ENCODE data around the gene HNRNPA1. TPM values are rescaled to one million over a fixed set of nuclear protein-coding genes. Genes with fewer than 3 reads are reported as not detected.
A peak's percentile ranks its signal among the peaks of the same experiment; 100 is the strongest.

HNRNPA1 gene
- total and polyA plus RNA-seq, 2 donors (not counting 1 experiment from before 2014, with no cell fraction given): 311 to 1,057 TPM

DNA sequence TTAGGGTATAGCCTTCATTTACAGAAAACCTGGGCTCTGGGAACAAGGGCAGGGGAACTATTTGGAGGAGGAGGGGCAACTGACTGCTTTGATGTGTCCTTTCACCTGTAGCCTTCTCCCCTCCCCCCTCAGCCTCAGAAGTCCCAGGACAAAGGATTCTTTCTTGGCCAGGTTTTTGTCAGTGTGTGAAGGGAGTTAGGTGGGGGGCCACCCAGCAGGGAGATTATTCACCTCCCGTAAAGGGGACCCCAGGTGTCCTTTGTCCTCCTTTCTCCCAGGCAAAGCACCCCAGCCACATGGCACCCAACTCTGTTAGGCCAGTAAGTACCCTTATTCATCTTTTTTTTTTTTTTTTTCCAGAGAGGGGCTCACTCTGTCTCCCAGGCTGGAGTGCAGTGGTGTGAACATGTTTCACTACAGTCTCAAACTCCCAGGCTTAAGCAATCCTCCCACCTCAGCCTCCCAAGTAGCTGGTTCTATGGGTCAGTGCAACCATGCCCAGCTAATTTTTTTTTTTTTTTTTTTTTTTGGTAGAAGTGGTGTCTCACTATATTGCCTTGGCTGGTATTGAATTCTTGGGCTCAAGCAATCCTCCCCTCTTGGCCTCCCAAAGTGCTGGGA, 21.0 kb downstream of the HNRNPA1 start:
- H4K20me1 ChIP-seq (ENCODE audit: control insufficient read depth, extremely low read depth, insufficient read depth, low read length): no peaks in the 10 kb centered on the region
- no peaks in the 10 kb centered on the region for H3K79me2 ChIP-seq (ENCODE audit: control insufficient read depth, insufficient read depth, low read length)
- H3K4me3 ChIP-seq (replicated peaks in 1 of 4; ENCODE audit: control extremely low read depth in 1 of 4, insufficient read depth in 1 of 4, low read depth in 3 of 4, low read length in 4 of 4): no peak overlapping the region
- no peaks in the 10 kb centered on the region for H3K9me3 ChIP-seq (ENCODE audit: control insufficient read depth, insufficient read depth, low read depth, low read length)
- H3K27me3 ChIP-seq (ENCODE audit: control insufficient read depth, insufficient read depth, low read length): peaks cover 38% of the 10 kb centered on the region
- TF ChIP-seq EZH2 (IDR thresholded peaks at IDR 0.05; ENCODE audit: low read length, missing control alignments): no peak
- TF ChIP-seq, protein P1, sequence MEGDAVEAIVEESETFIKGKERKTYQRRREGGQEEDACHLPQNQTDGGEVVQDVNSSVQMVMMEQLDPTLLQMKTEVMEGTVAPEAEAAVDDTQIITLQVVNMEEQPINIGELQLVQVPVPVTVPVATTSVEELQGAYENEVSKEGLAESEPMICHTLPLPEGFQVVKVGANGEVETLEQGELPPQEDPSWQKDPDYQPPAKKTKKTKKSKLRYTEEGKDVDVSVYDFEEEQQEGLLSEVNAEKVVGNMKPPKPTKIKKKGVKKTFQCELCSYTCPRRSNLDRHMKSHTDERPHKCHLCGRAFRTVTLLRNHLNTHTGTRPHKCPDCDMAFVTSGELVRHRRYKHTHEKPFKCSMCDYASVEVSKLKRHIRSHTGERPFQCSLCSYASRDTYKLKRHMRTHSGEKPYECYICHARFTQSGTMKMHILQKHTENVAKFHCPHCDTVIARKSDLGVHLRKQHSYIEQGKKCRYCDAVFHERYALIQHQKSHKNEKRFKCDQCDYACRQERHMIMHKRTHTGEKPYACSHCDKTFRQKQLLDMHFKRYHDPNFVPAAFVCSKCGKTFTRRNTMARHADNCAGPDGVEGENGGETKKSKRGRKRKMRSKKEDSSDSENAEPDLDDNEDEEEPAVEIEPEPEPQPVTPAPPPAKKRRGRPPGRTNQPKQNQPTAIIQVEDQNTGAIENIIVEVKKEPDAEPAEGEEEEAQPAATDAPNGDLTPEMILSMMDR (conservative IDR thresholded peaks at IDR 0.05 in 1 of 2, IDR thresholded peaks at IDR 0.05 in 1 of 2; ENCODE audit: low read depth in 1 of 2, low read length in 2 of 2): no peak
- no peak overlapping the region for H3K4me2 ChIP-seq (ENCODE audit: extremely low read depth, insufficient read depth, low read length)
- no peaks in the 10 kb centered on the region for H3K36me3 ChIP-seq (ENCODE audit: control insufficient read depth, insufficient read depth, low read length)
- H3K27ac ChIP-seq (ENCODE audit: insufficient read depth, low read length): no peak overlapping the region
- H2AFZ ChIP-seq (ENCODE audit: low read length): no peak overlapping the region
- H3K4me1 ChIP-seq (ENCODE audit: control insufficient read depth, extremely low read depth, insufficient read depth, low read length): peaks cover 16% of the 10 kb centered on the region
- no peak overlapping the region for H3K9ac ChIP-seq (ENCODE audit: insufficient read depth, low read length)
- DNase-seq (ENCODE audit: low read depth in 2 of 2): no peak

DNA sequence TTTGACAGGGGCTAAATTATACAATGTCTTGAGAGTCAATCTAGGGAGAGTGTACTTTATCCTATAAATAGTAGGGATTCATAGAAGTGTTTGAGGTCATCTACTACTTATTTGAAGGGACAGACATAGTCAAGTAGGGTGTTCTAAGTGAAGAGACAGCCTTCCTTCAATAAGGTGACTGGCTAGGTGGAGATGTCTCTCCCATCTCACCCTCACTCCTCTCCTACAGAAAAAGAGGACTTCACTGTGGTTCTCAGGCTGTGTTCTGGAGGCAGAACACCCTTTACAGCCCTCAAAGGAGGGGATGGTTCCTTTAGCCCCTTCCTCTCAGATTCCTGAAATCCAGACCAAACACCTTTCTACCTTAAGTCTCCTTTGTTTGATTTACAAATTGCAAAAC, 23.1 kb downstream of the HNRNPA1 start:
- DNase-seq (ENCODE audit: low read depth in 2 of 2): no peak
- Histone ChIP-seq H2AFZ (ENCODE audit: low read length) (no peak overlapping the region), H3K27ac (ENCODE audit: insufficient read depth, low read length) (no peak overlapping the region), H3K4me3 (replicated peaks in 1 of 4; ENCODE audit: control extremely low read depth in 1 of 4, insufficient read depth in 1 of 4, low read depth in 3 of 4, low read length in 4 of 4) (no peak overlapping the region), H3K4me1 (ENCODE audit: control insufficient read depth, extremely low read depth, insufficient read depth, low read length) (peaks cover 16% of the 10 kb centered on the region), H3K9me3 (ENCODE audit: control insufficient read depth, insufficient read depth, low read depth, low read length) (no peaks in the 10 kb centered on the region), H4K20me1 (ENCODE audit: control insufficient read depth, extremely low read depth, insufficient read depth, low read length) (no peaks in the 10 kb centered on the region), H3K4me2 (ENCODE audit: extremely low read depth, insufficient read depth, low read length) (no peak overlapping the region), H3K9ac (ENCODE audit: insufficient read depth, low read length) (no peak overlapping the region), H3K27me3 (ENCODE audit: control insufficient read depth, insufficient read depth, low read length) (peaks cover 33% of the 10 kb centered on the region), H3K36me3 (ENCODE audit: control insufficient read depth, insufficient read depth, low read length) (no peaks in the 10 kb centered on the region), H3K79me2 (ENCODE audit: control insufficient read depth, insufficient read depth, low read length) (no peaks in the 10 kb centered on the region)
- TF ChIP-seq, protein P1 (conservative IDR thresholded peaks at IDR 0.05 in 1 of 2, IDR thresholded peaks at IDR 0.05 in 1 of 2; ENCODE audit: low read depth in 1 of 2, low read length in 2 of 2): no peak
- TF ChIP-seq EZH2 (IDR thresholded peaks at IDR 0.05; ENCODE audit: low read length, missing control alignments): no peak

DNA sequence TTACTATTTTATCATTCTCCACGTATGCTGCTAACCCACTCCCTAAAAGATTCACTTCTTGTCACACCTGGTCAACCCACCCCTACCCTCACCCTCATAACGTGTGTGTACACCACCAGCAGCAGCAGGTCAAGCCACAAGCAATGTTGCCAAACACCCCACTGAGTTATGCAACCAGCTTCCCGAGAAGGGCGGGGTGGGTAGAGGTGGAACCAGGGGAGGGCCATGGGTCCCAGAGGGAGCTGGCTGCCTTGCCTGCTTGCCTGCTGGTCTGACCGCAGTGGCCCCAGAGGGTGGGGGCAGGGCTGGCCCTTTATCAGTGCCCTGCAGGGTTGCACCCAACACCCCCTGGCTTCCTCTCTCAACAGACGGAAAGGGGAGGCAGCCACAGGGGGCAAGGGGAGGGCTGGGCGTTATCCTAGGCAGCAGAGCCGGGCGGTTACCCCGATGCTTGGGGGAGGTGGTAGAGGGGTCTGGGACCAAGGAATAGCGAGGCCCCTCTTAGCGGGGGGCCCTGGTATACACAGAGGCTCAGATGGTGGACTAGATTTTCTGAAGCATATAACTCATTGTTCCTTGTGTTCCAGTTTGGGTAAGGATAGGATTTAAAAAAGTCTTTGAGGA, 23.8 kb downstream of the HNRNPA1 start:
- Histone ChIP-seq H3K4me2 (ENCODE audit: extremely low read depth, insufficient read depth, low read length) (no peak overlapping the region), H2AFZ (ENCODE audit: low read length) (no peak overlapping the region), H3K79me2 (ENCODE audit: control insufficient read depth, insufficient read depth, low read length) (no peaks in the 10 kb centered on the region), H4K20me1 (ENCODE audit: control insufficient read depth, extremely low read depth, insufficient read depth, low read length) (no peaks in the 10 kb centered on the region), H3K4me1 (ENCODE audit: control insufficient read depth, extremely low read depth, insufficient read depth, low read length) (peaks cover 16% of the 10 kb centered on the region), H3K9me3 (ENCODE audit: control insufficient read depth, insufficient read depth, low read depth, low read length) (no peaks in the 10 kb centered on the region), H3K27ac (ENCODE audit: insufficient read depth, low read length) (no peak overlapping the region), H3K4me3 (replicated peaks in 1 of 4; ENCODE audit: control extremely low read depth in 1 of 4, insufficient read depth in 1 of 4, low read depth in 3 of 4, low read length in 4 of 4) (no peak overlapping the region), H3K27me3 (ENCODE audit: control insufficient read depth, insufficient read depth, low read length) (peaks cover 29% of the 10 kb centered on the region), H3K36me3 (ENCODE audit: control insufficient read depth, insufficient read depth, low read length) (no peaks in the 10 kb centered on the region), H3K9ac (ENCODE audit: insufficient read depth, low read length) (no peak overlapping the region)
- DNase-seq (ENCODE audit: low read depth in 2 of 2): peak; percentile 56 to 57
- TF ChIP-seq, protein P1 (conservative IDR thresholded peaks at IDR 0.05 in 1 of 2, IDR thresholded peaks at IDR 0.05 in 1 of 2; ENCODE audit: low read depth in 1 of 2, low read length in 2 of 2): no peak
- TF ChIP-seq EZH2 (IDR thresholded peaks at IDR 0.05; ENCODE audit: low read length, missing control alignments): peak; percentile 56
